PC-9 (cell line): ENCODE data around the gene STIL. TPM values are rescaled to one million over a fixed set of nuclear protein-coding genes. Genes with fewer than 3 reads are reported as not detected.

Experiments used
- BruUV-seq: library from RNA; stranded (reverse); fragments of 400-500 nt; replicated peaks from 2 replicates; lab custom pipeline; 2021; lab: Mats Ljungman, UMichigan
- CTCF ChIA-PET: fragments of 300-600 bp; sonication (Branson Sonifier 250); formaldehyde crosslinking; loops from one replicate; lab custom pipeline; 2022; ENCODE audit warnings: antibody characterized with exemption; lab: Charles Lee
- POLR2A ChIA-PET: fragments of 300-600 bp; sonication (Branson Sonifier 250); formaldehyde crosslinking; loops from one replicate; lab custom pipeline; 2022; ENCODE audit warnings: antibody characterized with exemption; ENCODE audit not compliant: unreplicated experiment; lab: Charles Lee
- DNase-seq, 2 experiments: peaks; one replicate each; pipeline versions ENCODE4 v3.0.0 to v3.0.0-alpha.2; 2015 to 2022; ENCODE audit warnings: mixed read lengths in 1 of 2
- H2AFZ ChIP-seq: fragments of 200-600 bp; sonication (generic); 2 replicates; pipeline ENCODE4 v1.8.1; 2017; ENCODE audit warnings: antibody characterized with exemption
- H3F3A ChIP-seq: fragments of 200-600 bp; sonication (generic); 2 replicates; pipeline ENCODE4 v1.8.1; 2017; ENCODE audit warnings: antibody characterized with exemption, mild to moderate bottlenecking, low read depth; ENCODE audit not compliant: insufficient read depth
- H3K27ac ChIP-seq: fragments of 200-600 bp; sonication (generic); 2 replicates; pipeline ENCODE4 v1.6.1; 2016; ENCODE audit warnings: mixed run types
- H3K27me3 ChIP-seq: fragments of 200-600 bp; sonication (generic); 2 replicates; pipeline ENCODE4 v1.6.1; 2016; ENCODE audit warnings: low read depth, mixed run types; ENCODE audit not compliant: insufficient read depth
- H3K36me3 ChIP-seq: fragments of 200-600 bp; sonication (generic); 2 replicates; pipeline ENCODE4 v1.6.1; 2016; ENCODE audit warnings: low read depth, mixed run types
- H3K4me1 ChIP-seq: fragments of 200-600 bp; sonication (generic); replicated peaks from 2 replicates; pipeline ENCODE4 v1.6.1; 2016; ENCODE audit warnings: mixed run types; ENCODE audit not compliant: insufficient read depth
- H3K4me2 ChIP-seq: fragments of 200-600 bp; sonication (generic); 2 replicates; pipeline ENCODE4 v1.6.1; 2017; ENCODE audit warnings: mixed run types
- H3K4me3 ChIP-seq: fragments of 200-600 bp; sonication (generic); 2 replicates; pipeline ENCODE4 v1.6.1; 2016; ENCODE audit warnings: mixed run types
- H3K79me2 ChIP-seq: fragments of 200-600 bp; sonication (generic); 2 replicates; pipeline ENCODE4 v1.6.1; 2017; ENCODE audit warnings: low read depth, mixed run types
- H3K9me2 ChIP-seq: fragments of 200-600 bp; sonication (generic); 2 replicates; pipeline ENCODE4 v1.8.1; 2017; ENCODE audit warnings: mild to moderate bottlenecking; ENCODE audit not compliant: insufficient read depth
- H3K9me3 ChIP-seq: fragments of 200-600 bp; sonication (generic); 2 replicates; pipeline ENCODE4 v1.8.1; 2016; ENCODE audit warnings: low read depth; ENCODE audit not compliant: insufficient read depth
- H4K20me1 ChIP-seq: fragments of 200-600 bp; sonication (generic); 2 replicates; pipeline ENCODE4 v1.8.1; 2017; ENCODE audit not compliant: insufficient read depth
- EZH2 ChIP-seq: fragments of 200-600 bp; sonication (generic); IDR thresholded peaks from 2 replicates; pipeline ENCODE4 v1.8.0; 2017; ENCODE audit warnings: antibody characterized with exemption, low read depth
- intact Hi-C: fragments of 100-400 bp; cut with micrococcal nuclease; formaldehyde crosslinking; loops from one replicate; pipeline ENCODE4 v1.10.0; 2022; ENCODE audit not compliant: unreplicated experiment
- total RNA-seq: library from RNA; stranded (reverse); gene quantifications from 2 replicates; pipeline ENCODE4 v1.2.3, GENCODE V29; 2021
- TF ChIP-seq, protein P1 (sequence below): fragments of 200-600 bp; sonication (generic); conservative IDR thresholded peaks from 2 replicates; pipeline ENCODE4 v1.6.1; 2017; ENCODE audit warnings: mixed run types, antibody characterized with exemption, mild to moderate bottlenecking, moderate library complexity

STIL gene
- total RNA-seq, 1 experiment from 2014 or later, result 37.0 TPM

DNA sequence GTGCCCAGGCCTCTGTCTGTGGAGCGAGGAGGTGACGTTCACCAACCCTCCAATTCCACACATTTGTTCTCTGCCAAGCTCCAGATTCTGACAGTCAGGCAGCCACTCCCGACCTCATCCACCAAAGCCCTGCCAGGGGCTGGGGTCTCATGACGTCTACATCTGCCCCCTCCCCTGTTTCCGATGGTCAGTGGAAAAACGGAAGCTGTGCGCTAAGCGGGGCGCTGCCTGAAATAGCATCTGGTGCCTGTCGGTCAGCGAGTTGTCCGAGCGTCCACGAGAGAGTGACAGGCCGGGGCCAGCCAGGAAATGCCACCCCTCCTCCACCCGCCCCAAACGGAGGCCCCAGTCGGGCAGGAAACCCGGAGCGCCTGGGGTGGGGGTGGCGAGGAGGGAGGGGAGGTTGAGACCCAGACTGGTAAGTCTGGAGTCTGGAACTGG is 78.7 kb downstream of the STIL start:
- CTCF ChIA-PET, result no interaction called here
- Histone ChIP-seq H3K79me2 (no peaks in the 10 kb centered on the region), H4K20me1 (no peaks in the 10 kb centered on the region), H3K4me1 (no peaks in the 10 kb centered on the region), H3K4me3 (no peak overlapping the region), H3F3A (no peaks in the 10 kb centered on the region), H2AFZ (no peak overlapping the region), H3K27me3 (peaks cover 13% of the 10 kb centered on the region; the same call in 1 of the 2 replicates), H3K9me3 (no peaks in the 10 kb centered on the region), H3K36me3 (no peaks in the 10 kb centered on the region), H3K27ac (no peak overlapping the region), H3K9me2 (no peaks in the 10 kb centered on the region), H3K4me2 (no peak overlapping the region)
- DNase-seq, result no peak
- POLR2A ChIA-PET, result no interaction called here
- TF ChIP-seq, protein P1, sequence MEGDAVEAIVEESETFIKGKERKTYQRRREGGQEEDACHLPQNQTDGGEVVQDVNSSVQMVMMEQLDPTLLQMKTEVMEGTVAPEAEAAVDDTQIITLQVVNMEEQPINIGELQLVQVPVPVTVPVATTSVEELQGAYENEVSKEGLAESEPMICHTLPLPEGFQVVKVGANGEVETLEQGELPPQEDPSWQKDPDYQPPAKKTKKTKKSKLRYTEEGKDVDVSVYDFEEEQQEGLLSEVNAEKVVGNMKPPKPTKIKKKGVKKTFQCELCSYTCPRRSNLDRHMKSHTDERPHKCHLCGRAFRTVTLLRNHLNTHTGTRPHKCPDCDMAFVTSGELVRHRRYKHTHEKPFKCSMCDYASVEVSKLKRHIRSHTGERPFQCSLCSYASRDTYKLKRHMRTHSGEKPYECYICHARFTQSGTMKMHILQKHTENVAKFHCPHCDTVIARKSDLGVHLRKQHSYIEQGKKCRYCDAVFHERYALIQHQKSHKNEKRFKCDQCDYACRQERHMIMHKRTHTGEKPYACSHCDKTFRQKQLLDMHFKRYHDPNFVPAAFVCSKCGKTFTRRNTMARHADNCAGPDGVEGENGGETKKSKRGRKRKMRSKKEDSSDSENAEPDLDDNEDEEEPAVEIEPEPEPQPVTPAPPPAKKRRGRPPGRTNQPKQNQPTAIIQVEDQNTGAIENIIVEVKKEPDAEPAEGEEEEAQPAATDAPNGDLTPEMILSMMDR, result no peak
- TF ChIP-seq EZH2, result no peak
- intact Hi-C loops, result no loop called here
- BruUV-seq, result no TSS peak

DNA sequence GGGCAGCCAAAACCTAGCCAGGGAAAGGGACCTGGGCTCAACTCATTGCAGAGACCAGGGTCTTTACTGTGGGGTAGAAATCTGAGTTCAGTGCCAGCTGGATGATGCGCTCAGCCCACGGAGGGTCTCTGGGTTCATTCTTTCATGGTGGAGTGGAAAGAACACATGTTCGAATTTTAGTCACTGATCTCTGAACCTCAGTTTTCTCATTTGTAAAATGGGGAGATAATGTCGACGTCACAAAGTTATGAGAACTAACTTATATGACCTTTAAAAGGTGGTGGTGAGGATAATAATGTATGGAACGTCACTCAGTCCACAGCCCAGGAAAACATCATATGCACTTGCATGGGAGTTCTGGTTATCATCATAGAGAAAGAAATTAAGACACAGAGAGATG is 80.8 kb downstream of the STIL start:
- CTCF ChIA-PET, result interaction anchor here (0.7 kb wide), 1 partner anchor 43 kb away, joined by 4 read pairs; no protein-coding TSS in a partner anchor
- POLR2A ChIA-PET, result no interaction called here

DNA sequence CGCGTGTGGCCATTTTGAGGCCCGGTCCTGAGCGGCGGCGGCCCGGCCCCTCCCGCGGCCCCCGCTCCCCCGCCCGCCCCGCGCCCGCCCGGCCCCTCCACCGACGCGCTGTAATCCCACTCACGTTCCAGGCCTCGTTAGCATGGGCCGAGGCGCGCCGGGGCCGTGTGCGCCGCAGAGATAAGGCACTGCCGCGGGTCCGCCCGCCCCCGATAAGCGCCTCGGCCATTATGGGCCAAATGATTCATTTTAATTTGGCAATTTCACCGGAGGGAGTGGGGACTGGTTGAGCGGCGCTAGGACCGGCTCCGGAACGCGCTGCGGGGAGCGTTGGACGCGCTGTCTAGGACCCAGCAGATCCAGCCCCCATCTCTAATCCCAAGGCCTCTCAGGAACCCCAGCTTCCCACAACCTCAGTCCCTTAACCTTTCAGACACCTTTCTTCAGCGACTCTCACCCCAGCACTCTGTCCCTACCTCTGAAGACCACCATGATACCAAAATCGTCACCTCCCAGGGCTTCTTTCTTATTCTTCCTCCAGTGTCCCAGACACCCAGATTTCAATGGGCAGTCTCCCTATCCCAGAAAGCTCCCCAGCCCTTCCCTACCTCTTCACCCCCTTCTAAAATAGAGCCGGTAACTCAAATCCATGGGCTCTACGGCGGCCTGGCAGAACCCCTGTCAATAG is 81.6 kb downstream of the STIL start, which contains the start of gene TAL1:
TSS of gene TAL1 (minus strand) at position 39 of the 688 bp plus-strand sequence. CDS start 6,337 bp downstream, outside the sequence.
- TF ChIP-seq EZH2, result no peak
- TF ChIP-seq, protein P1, result no peak
- intact Hi-C loops, result no loop called here
- no peak within 1 kb of the TSS for H3K4me2 ChIP-seq
- H3K27me3 ChIP-seq, result peaks cover 35% of the 10 kb centered on the region; the same call in 1 of the 2 replicates
- no peaks in the 10 kb centered on the region for H3K9me2 ChIP-seq
- no peak within 1 kb of the TSS for H3K27ac ChIP-seq
- BruUV-seq, result no TSS peak
- DNase-seq, result no peak
- H3K36me3 ChIP-seq, result no peaks in the 10 kb centered on the region
- no peak within 1 kb of the TSS for H2AFZ ChIP-seq
- POLR2A ChIA-PET, result no interaction called here
- H3F3A ChIP-seq, result no peaks in the 10 kb centered on the region
- no peaks in the 10 kb centered on the region for H4K20me1 ChIP-seq
- H3K79me2 ChIP-seq, result no peaks in the 10 kb centered on the region
- CTCF ChIA-PET, result no interaction called here
- no peaks in the 10 kb centered on the region for H3K4me1 ChIP-seq
- no peaks in the 10 kb centered on the region for H3K9me3 ChIP-seq
- no peak within 1 kb of the TSS for H3K4me3 ChIP-seq

More for the DNA sequence above, 80.8 kb downstream of the STIL start:
- H3K4me2 ChIP-seq, result no peak overlapping the region
- no peak for TF ChIP-seq EZH2
- TF ChIP-seq, protein P1, result no peak
- peaks cover 28% of the 10 kb centered on the region; the same call in 1 of the 2 replicates for H3K27me3 ChIP-seq
- H3K4me1 ChIP-seq, result no peaks in the 10 kb centered on the region
- H3K9me3 ChIP-seq, result no peaks in the 10 kb centered on the region
- intact Hi-C loops, result no loop called here
- no peak overlapping the region for H3K27ac ChIP-seq
- no TSS peak for BruUV-seq
- no peaks in the 10 kb centered on the region for H3K79me2 ChIP-seq
- H3K9me2 ChIP-seq, result no peaks in the 10 kb centered on the region
- no peak overlapping the region for H2AFZ ChIP-seq
- H3K36me3 ChIP-seq, result no peaks in the 10 kb centered on the region
- no peak for DNase-seq
- no peaks in the 10 kb centered on the region for H4K20me1 ChIP-seq
- H3F3A ChIP-seq, result no peaks in the 10 kb centered on the region
- no peak overlapping the region for H3K4me3 ChIP-seq
